Left lobe of liver (tissue), 2 donors: Measurements from ENCODE around the gene NCOR2. TPM values are rescaled to one million over a fixed set of nuclear protein-coding genes. Genes with fewer than 3 reads are reported as not detected.

ENCODE experiments used
- ATAC-seq: fragments of 200-7000 bp; cut with Tn5 transposase; one replicate; pipeline ENCODE4 v1.9.1; 2020; ENCODE audit warnings: mild to moderate bottlenecking, moderate library complexity
- DNase-seq: peaks from one replicate; pipeline ENCODE4 v3.0.0-alpha.2; 2020; ENCODE audit warnings: low spot score
- total RNA-seq: library from RNA; stranded (reverse); gene quantifications from one replicate; pipeline ENCODE4 v1.2.1, GENCODE V29; 2021
- donor health status: DM: no; HTN: no; CAD: no; lungs with moderate emphysema.
- donor health status: DM: no; HTN: yes; CAD: no.

The NCOR2 gene
- total RNA-seq, 1 donor from 2014 or later = 58.3 TPM

GRCh38 chr12:124529565-124530276 is 37.7 kb downstream of the NCOR2 start:
- ATAC-seq (no peak), DNase-seq (no peak)

DNA sequence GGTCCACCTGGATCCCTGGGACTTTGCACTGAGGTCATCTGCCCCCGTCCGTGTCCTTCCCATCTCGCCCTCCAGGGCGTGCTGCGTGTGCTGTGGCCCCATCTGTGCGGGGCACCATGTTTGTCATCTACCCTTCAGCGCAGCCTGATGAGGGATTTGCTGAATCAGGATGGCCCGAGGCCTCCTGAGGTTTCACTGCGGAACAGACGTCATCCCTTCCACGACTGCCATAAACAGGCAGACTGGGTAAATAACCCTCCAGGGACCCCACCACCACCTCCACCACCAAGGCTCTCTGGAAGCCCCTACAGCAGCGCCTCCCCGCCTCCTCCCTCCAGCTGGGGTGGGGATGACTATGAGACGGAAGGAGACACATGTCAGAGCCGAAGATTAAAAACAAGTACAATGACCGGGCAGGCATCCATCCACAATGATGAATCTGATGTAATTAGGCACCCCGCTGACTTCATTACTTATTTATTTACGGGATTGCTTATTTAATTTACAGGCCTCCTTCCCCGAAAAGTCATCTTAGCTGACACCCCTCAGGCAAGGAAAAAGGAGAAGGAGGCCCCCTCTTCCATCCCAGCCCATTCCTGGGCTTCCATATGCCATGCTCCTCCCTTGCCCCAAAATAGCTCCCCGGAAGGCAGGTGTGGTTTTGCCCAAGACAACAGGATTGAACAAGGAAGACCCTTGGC is 39.4 kb downstream of the NCOR2 start:
- ATAC-seq = no peak
- no peak for DNase-seq

DNA sequence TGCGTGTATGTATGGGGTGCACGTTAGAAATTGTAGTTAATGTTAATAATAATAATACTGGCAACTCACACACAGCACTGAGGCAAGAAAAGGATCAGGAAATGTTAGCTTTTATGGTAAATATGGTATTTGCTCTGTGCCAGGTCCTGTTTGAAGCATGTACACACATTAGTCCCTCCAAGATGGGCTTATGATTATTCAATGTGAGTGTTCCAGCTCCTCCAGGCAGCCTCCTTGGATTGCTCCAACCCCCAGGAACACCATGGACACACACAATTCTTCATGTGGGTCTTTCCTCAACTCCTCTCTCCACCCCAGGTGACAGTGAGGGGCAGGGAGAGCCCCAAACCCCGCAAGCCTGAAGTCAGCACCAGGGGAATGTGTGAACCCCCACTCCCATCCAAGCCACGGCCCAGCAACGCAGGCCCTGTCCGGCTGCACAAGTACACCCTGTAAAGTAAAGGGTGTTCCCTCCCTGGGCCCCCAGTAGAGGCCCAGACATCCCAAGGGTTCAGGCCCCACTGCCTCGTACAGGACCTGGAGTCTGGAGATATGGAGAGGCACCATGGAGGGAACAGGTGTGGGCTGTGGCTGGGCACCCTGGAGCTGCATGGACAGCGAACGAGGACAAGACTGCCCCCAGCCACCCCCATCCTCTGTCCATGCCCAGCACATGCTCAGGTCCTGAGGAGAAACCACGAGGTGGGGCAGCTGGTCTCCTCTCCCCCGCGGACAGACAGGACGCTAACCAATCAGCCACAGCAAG is 41.3 kb downstream of the NCOR2 start:
- ATAC-seq (no peak), DNase-seq (no peak)

- no peak for DNase-seq
Observed at GRCh38 chr12:124525455-124525854, 42.0 kb downstream of the NCOR2 start.

GRCh38 chr12:124524231-124524925 is 43.0 kb downstream of the NCOR2 start:
- ATAC-seq (no peak), DNase-seq (no peak)

More at GRCh38 chr12:124525455-124525854, 42.0 kb downstream of the NCOR2 start:
- ATAC-seq = no peak

DNA sequence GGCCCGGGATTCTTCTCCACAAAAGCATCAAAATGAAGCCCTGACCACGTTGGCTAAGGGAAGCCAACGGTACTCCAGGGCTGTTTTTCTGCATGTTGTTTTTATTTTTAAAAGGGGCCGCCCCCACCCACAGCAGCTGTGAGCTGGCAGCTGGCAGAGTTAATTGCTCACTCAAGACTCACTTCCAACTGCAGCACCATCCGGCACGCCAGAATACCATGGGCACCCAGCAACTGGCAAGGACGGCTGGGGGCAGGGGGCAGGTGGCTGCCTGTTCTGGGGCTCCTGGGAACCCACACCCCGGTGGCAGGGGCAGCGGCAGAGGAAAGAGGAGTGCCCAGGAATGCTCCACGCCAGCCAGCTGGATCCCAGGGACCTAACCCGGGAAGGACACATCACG is 44.3 kb downstream of the NCOR2 start:
- no peak for DNase-seq
- ATAC-seq = no peak

DNA sequence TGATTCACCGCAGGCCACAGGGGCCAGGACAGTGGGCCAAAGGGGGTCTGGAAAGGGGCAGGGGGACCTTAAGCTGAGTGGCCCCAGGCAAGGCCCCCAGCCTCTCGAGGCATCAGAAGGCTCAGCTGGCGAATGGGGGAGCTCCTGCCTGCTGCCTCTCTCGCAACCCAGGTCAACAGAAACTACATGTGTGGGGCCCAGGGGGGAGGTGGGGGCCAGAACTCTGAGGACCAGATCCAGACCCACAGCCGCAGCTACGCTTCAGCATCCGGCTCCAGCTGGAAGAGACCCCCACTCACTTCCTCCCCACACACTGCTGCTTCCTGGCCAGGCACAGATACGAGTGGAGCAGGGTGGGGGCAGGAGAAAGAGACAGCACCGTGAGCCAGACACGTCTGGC is 46.5 kb downstream of the NCOR2 start:
- ATAC-seq = no peak
- DNase-seq = no peak

DNA sequence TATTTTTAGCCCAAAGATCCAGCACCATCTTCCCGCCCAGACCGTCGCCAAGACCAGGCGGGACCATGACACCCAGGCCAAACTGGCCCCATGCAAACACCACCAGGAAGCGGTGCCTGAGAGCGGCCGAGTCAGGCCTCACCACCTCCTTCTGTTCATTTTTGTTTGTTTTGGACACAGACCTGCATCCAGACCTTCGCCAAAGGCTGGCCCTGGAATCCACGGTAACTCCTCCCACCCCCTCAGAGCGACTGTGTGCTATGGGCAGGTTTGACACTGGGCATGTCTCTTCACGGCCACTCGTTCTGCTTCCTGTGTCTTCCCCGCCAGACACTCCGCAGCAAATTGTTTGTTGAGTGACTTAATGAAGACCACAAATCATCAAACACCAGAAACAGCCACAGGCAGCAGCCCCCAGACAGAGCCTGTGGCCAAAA is 47.1 kb downstream of the NCOR2 start:
- ATAC-seq (peak; percentile 69), DNase-seq (peak; percentile 87)

GRCh38 chr12:124519746-124520145 is 47.7 kb downstream of the NCOR2 start:
- no peak for DNase-seq

DNA sequence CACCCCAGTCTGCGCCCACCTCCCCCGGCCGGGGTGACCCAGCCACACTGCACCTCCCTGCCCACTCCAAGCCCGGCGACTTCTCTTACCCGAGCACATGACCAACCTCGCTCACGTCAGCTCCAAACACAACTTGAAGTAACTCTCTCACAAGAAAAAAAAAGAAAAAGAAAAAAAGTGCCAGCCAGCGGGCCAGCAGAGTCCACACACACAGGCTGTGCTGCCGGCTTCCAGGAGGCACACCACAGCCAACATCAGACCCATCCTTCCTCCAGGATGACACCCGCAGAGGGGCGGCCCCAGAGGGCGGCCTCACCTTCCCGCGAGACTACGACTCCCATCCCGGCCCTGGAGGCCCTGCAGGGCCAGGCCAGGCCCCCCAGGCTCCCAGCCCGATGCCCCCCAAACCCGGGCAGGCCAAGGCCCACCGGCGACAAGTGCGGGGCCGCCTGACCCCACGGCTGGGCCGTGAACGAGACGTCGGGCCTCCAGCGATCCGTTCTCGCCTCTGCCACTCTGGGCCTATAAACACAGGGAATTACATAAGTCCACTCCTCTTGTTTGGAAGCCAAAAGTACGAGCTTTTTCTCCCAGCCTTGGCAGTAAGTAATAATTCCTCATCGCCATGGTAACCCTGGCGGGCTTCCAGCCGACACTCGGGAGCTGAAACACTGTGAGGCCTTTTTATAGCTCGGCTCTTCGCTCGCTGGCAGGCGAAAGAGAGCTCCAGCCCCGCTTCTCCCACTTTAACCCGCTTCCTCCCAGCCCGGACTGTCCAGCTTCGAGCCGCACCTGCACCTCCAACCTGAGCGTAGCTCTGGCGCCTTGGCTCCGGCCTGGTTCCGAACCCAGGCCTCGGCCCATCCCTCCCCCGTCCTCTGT is 49.1 kb downstream of the NCOR2 start:
- peak; percentile 99 for DNase-seq
- peak; percentile 68 for ATAC-seq

More at GRCh38 chr12:124519746-124520145, 47.7 kb downstream of the NCOR2 start:
- ATAC-seq = no peak
